GM18870 (cell line): ENCODE data around the gene C12orf56.
"Not testable (repeated sequence)": the region's sequence is repeated elsewhere in the genome, so short reads cannot be mapped to it uniquely, and the experiment has no call there.

Source experiments
- ATAC-seq: cut with Tn5 transposase; IDR thresholded peaks from one replicate; pipeline ENCODE4 v1.9.1; 2021; ENCODE audit warnings: moderate library complexity; ENCODE audit not compliant: unreplicated experiment

C12orf56 gene

GRCh38 chr12:64387197-64387816 is 3.3 kb downstream of the C12orf56 start:
- ATAC-seq: no peak

- no peak for ATAC-seq
Measured at GRCh38 chr12:64385468-64385867, 5.1 kb downstream of the C12orf56 start.

GRCh38 chr12:64385019-64385418 is 5.5 kb downstream of the C12orf56 start:
- no peak for ATAC-seq

- ATAC-seq: no peak
Measured at GRCh38 chr12:64383675-64384074, 6.9 kb downstream of the C12orf56 start.

- no peak for ATAC-seq
Measured at GRCh38 chr12:64362721-64363305, 27.7 kb downstream of the C12orf56 start.

GRCh38 chr12:64361173-64361572 is 29.4 kb downstream of the C12orf56 start:
- ATAC-seq: not testable (repeated sequence)

- ATAC-seq: not testable (repeated sequence)
Measured at GRCh38 chr12:64356209-64356608, 34.3 kb downstream of the C12orf56 start.

- no peak for ATAC-seq
Measured at GRCh38 chr12:64352181-64352580, 38.4 kb downstream of the C12orf56 start.

GRCh38 chr12:64351265-64351664 is 39.3 kb downstream of the C12orf56 start:
- ATAC-seq: no peak

- ATAC-seq: no peak
Measured at GRCh38 chr12:64347630-64348029, 42.9 kb downstream of the C12orf56 start.

GRCh38 chr12:64344631-64345030 is 45.9 kb downstream of the C12orf56 start:
- not testable (repeated sequence) for ATAC-seq

GRCh38 chr12:64340546-64340945 is 50.0 kb downstream of the C12orf56 start:
- not testable (repeated sequence) for ATAC-seq

- no peak for ATAC-seq
Measured at GRCh38 chr12:64335886-64336466, 54.6 kb downstream of the C12orf56 start.

- no peak for ATAC-seq
Measured at GRCh38 chr12:64332938-64333337, 57.6 kb downstream of the C12orf56 start.

GRCh38 chr12:64332296-64332695 is 58.3 kb downstream of the C12orf56 start:
- ATAC-seq: no peak

GRCh38 chr12:64329031-64329710 is 61.4 kb downstream of the C12orf56 start:
- ATAC-seq: not testable (repeated sequence)

GRCh38 chr12:64325055-64325454 is 65.5 kb downstream of the C12orf56 start:
- no peak for ATAC-seq

GRCh38 chr12:64323476-64324225 is 66.9 kb downstream of the C12orf56 start:
- ATAC-seq: no peak

- ATAC-seq: no peak
Measured at GRCh38 chr12:64323006-64323405, 67.6 kb downstream of the C12orf56 start.

- ATAC-seq: no peak
Measured at GRCh38 chr12:64320611-64321010, 69.9 kb downstream of the C12orf56 start.

- not testable (repeated sequence) for ATAC-seq
Measured at GRCh38 chr12:64319540-64320225, 70.9 kb downstream of the C12orf56 start.
